Stimulated activated CD4-positive, alpha-beta T cell treated with anti-CD3 and anti-CD28 coated beads, Interleukin-2, amount 100 ng/mL, for 24 hours (primary cell): ENCODE data around the gene DAZAP1.

Source experiments
- DNase-seq, 2 donors: peaks; one replicate each; pipeline ENCODE4 v3.0.0-alpha.2; 2020

DAZAP1 gene

GRCh38 chr19:1445932-1446712, 38.7 kb downstream of the DAZAP1 start:
- no peak for DNase-seq

- no peak for DNase-seq
Measured at GRCh38 chr19:1446713-1447481, 39.5 kb downstream of the DAZAP1 start.

GRCh38 chr19:1447504-1447903, 40.1 kb downstream of the DAZAP1 start:
- DNase-seq: no peak

- no peak for DNase-seq
Measured at GRCh38 chr19:1447944-1448343, 40.6 kb downstream of the DAZAP1 start.

- no peak for DNase-seq
Measured at GRCh38 chr19:1449467-1450442, 42.4 kb downstream of the DAZAP1 start, which contains the start of gene APC2. TSS of gene APC2 (plus strand) at chr19:1450121. CDS start at chr19:1453002, 2,881 bp downstream.

GRCh38 chr19:1450735-1451731, 43.6 kb downstream of the DAZAP1 start:
- DNase-seq: no peak

- no peak for DNase-seq
Measured at GRCh38 chr19:1451916-1452801, 44.8 kb downstream of the DAZAP1 start.

- DNase-seq: no peak
Measured at GRCh38 chr19:1452802-1453524, 45.6 kb downstream of the DAZAP1 start.

GRCh38 chr19:1453525-1454364, 46.4 kb downstream of the DAZAP1 start:
- DNase-seq: no peak

GRCh38 chr19:1455002-1455335, 47.6 kb downstream of the DAZAP1 start:
- DNase-seq: no peak

GRCh38 chr19:1455336-1456120, 48.1 kb downstream of the DAZAP1 start:
- peak; percentile 54 to 69 for DNase-seq

GRCh38 chr19:1456121-1456900, 48.9 kb downstream of the DAZAP1 start:
- DNase-seq: no peak

GRCh38 chr19:1457031-1457739, 49.8 kb downstream of the DAZAP1 start:
- no peak for DNase-seq

GRCh38 chr19:1457892-1458291, 50.5 kb downstream of the DAZAP1 start:
- no peak for DNase-seq

GRCh38 chr19:1459479-1459878, 52.1 kb downstream of the DAZAP1 start:
- DNase-seq: no peak
